COLO829 (cell line): ENCODE results near the gene CYP21A2.

Experiments used
- DNase-seq: peaks from one replicate; pipeline ENCODE4 v3.0.0; 2012; ENCODE audit warnings: low spot score

Gene CYP21A2

GRCh38 chr6:32083812-32084768 is 45.9 kb downstream of the CYP21A2 start:
- no peak for DNase-seq

- no peak for DNase-seq
Measured at GRCh38 chr6:32084780-32085179, 46.6 kb downstream of the CYP21A2 start.

GRCh38 chr6:32085759-32086459 is 47.7 kb downstream of the CYP21A2 start:
- no peak for DNase-seq

- peak; percentile 42 for DNase-seq
Measured at GRCh38 chr6:32086661-32087573, 48.7 kb downstream of the CYP21A2 start.

GRCh38 chr6:32087574-32088486 is 49.6 kb downstream of the CYP21A2 start:
- no peak for DNase-seq

GRCh38 chr6:32088487-32089049 is 50.4 kb downstream of the CYP21A2 start:
- DNase-seq, result no peak

GRCh38 chr6:32089082-32089828 is 51.0 kb downstream of the CYP21A2 start:
- DNase-seq, result no peak
